ENCODE data around the gene GSAP.
"Not testable (repeated sequence)": the region's sequence is repeated elsewhere in the genome, so short reads cannot be mapped to it uniquely, and the experiment has no call there.

GSAP gene

GRCh38 chr7:77354484-77354883 lies 61.7 kb downstream of the GSAP start:
- DNase-seq = no peak

- no peak for DNase-seq
These were observed 62.2 kb downstream of the GSAP start for GRCh38 chr7:77353911-77354310.

- DNase-seq = no peak
These were observed 62.8 kb downstream of the GSAP start for GRCh38 chr7:77353407-77353721.

GRCh38 chr7:77352665-77353406 lies 63.3 kb downstream of the GSAP start:
- DNase-seq = no peak

- DNase-seq = no peak
These were observed 64.6 kb downstream of the GSAP start for GRCh38 chr7:77351539-77352004.

GRCh38 chr7:77349141-77349540 lies 67.0 kb downstream of the GSAP start:
- DNase-seq = no peak

GRCh38 chr7:77348371-77348813 lies 67.8 kb downstream of the GSAP start:
- no peak for DNase-seq

GRCh38 chr7:77346441-77346840 lies 69.7 kb downstream of the GSAP start:
- no peak for DNase-seq

GRCh38 chr7:77345426-77345825 lies 70.7 kb downstream of the GSAP start:
- not testable (repeated sequence) for DNase-seq

- no peak for DNase-seq
These were observed 76.4 kb downstream of the GSAP start for GRCh38 chr7:77339726-77340125.

GRCh38 chr7:77338883-77339629 lies 77.1 kb downstream of the GSAP start:
- DNase-seq = no peak

- DNase-seq = no peak
These were observed 77.9 kb downstream of the GSAP start for GRCh38 chr7:77338260-77338659.

GRCh38 chr7:77337456-77337990 lies 78.6 kb downstream of the GSAP start:
- no peak for DNase-seq

- DNase-seq = peak; percentile 7 to 44
These were observed 80.6 kb downstream of the GSAP start for GRCh38 chr7:77335581-77335980.

- DNase-seq = not testable (repeated sequence)
These were observed 82.1 kb downstream of the GSAP start for GRCh38 chr7:77334039-77334438.

- DNase-seq = peak; percentile 31 to 60
These were observed 84.0 kb downstream of the GSAP start for GRCh38 chr7:77331938-77332695.

GRCh38 chr7:77330169-77330882 lies 85.8 kb downstream of the GSAP start:
- DNase-seq = no peak

GRCh38 chr7:77329466-77330168 lies 86.5 kb downstream of the GSAP start:
- no peak for DNase-seq

- DNase-seq = no peak
These were observed 87.5 kb downstream of the GSAP start for GRCh38 chr7:77328669-77329068.

GRCh38 chr7:77327932-77328628 lies 88.1 kb downstream of the GSAP start:
- no peak for DNase-seq

Data from NCI-H446 (cell line).